ENCODE data around the gene NR2C2.

NR2C2 gene

DNA sequence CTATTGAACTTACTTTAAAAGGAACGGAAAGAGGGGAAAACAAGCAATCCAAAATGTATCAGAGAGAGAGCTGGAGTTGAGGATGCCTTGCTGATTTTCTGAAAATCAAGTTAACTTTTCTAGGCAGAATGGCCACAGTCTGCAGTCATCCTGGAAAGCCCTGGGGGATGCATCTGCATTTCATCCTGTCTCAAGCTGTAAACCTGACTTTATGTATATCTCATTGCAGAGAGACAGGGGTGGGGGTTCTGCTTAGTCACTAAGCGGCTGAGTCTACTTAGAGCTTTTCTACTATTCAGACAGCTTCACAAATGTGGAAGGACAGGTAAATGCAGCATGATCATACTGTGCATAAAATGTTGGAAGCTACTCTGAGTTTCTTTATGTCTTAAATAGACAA lies 76.3 kb downstream of the NR2C2 start:
- DNase-seq (ENCODE audit: low read depth): no peak

DNA sequence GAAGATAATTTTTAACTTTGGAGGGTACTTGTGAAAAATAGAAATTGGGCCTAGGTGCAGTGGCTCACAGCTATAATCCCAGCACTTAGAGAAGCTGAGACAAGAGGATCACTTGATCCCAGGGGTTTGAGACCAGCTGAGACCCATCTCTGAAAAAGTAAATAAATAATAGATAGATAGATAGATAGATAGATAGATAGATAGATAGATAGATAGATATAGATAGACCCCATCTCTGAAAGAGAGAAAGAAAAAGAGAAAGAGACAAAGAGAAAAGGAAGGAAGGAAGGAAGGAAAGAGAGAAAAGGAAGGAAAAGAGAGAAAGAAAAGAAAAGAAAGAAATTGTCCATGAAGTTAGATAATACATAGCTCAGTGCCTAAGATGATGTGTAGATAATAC lies 82.2 kb downstream of the NR2C2 start:
- no peak for DNase-seq (ENCODE audit: low read depth)

- no peak for DNase-seq (ENCODE audit: low read depth)
Measured at GRCh38 chr3:15032650-15033049, 85.3 kb downstream of the NR2C2 start.

DNA sequence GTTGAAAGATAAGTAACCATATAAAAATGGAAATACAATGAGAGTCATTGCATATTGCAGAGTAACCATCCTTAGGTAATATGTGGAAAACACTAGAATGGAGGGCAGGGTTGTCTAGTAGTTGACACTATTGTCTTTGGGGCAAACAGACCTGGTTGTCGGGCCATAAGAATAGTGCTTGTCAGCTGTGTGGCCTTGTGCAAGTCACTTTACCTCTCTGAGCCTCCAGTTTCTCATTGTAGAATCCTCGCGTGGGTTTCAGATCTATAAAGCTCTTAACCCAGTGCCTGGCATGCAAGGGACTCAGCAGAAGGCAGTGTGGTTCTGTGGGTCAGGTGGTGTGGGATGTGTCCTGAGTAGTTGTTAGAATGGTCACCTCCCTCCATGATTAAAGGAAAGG lies 85.7 kb downstream of the NR2C2 start:
- DNase-seq (ENCODE audit: low read depth): no peak

- DNase-seq (ENCODE audit: low read depth): no peak
Measured at GRCh38 chr3:15038306-15038705, 90.9 kb downstream of the NR2C2 start.

- DNase-seq (ENCODE audit: low read depth): no peak
Measured at GRCh38 chr3:15040844-15041243, 93.5 kb downstream of the NR2C2 start.

GRCh38 chr3:15041950-15042349 lies 94.6 kb downstream of the NR2C2 start:
- no peak for DNase-seq (ENCODE audit: low read depth)

DNA sequence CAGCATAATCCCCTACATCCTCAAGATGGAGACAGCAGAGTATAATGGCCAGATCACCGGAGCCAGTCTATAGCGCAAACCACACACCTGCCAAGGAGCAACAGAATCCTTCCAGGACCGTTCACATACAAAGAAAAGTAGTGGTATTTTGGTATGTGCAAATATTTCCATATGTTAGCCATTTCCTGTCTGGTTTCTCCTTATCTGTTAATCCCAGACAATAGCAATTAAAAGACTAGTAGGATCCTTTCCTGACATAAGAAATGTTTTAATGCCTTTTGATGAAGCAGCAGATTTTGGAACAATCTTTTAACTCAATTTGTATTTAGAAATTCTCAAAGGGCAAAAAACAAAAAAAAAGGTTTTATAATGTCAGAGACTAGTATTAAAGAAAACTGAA lies 95.6 kb downstream of the NR2C2 start:
- no peak for DNase-seq (ENCODE audit: low read depth)

- no peak for DNase-seq (ENCODE audit: low read depth)
Measured at GRCh38 chr3:15043408-15044171, 96.2 kb downstream of the NR2C2 start.

- DNase-seq (ENCODE audit: low read depth): no peak
Measured at GRCh38 chr3:15044326-15044725, 96.9 kb downstream of the NR2C2 start.

DNA sequence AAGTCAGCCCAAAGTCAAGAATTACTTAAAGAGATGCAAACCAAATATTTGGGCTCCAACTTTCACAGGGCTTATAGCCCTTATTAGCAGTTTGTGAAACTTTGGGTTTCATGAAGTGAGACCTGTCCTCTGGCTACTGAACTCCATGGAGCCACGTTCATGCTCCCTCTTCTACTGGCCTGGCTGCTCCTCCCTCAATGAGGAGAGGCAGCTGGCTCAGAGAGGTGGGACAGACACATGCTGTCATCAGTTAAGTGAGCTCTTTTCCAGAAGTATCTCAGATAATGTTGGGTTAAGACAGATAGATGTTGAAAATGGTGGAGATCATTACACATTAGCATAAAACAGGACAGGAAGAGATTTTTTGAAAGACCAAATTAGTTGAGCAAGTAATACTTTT lies 98.3 kb downstream of the NR2C2 start:
- no peak for DNase-seq (ENCODE audit: low read depth)

- no peak for DNase-seq (ENCODE audit: low read depth)
Measured at GRCh38 chr3:15049584-15049983, 102.2 kb downstream of the NR2C2 start.

- no peak for DNase-seq (ENCODE audit: low read depth)
Measured at GRCh38 chr3:15050405-15051092, 103.2 kb downstream of the NR2C2 start.

GRCh38 chr3:15051531-15051930 lies 104.1 kb downstream of the NR2C2 start:
- no peak for DNase-seq (ENCODE audit: low read depth)

DNA sequence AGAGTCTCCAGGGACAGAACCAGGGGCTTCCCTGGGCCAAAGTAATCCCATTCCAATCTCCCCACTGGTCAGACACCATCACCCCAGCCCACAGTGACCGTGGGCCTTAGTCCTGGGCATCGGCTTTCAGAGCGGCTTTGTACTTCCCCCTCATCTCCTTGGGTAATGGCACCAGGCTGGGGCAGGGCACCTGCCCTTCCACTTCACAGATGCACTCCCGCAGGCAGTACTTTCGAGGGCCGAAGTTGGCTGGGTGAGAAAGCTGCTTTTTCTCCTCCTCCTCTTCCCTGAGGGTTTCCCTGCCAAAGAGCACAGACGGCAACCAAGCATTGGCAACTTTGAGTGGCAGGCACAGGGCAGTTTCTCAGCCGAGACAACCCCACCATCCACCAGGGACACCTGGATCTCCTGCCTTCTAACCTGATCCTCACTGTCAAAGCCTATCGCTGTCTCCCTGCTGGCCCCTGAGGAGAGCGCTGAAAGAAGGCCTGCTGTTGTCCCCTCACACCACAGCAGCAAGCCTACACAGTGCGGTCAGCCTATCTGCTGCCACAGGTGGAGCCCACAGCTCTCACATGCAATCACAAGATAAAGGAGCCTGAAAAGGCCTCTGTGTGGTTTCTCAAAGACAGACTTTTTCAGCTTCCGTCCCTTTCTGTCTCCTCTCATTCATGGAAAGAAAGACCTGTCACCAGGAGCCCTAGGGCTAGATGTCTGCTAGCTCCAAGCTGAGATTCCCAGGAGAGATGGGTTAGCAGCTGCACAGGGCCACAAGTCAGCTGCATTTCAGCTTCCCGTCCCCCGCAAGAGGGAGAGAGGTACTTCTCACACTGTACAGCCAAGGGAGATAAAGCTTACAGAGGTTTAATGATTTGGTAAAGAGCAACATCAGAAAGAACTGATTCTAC lies 105.2 kb downstream of the NR2C2 start:
- DNase-seq (ENCODE audit: low read depth): no peak

GRCh38 chr3:15053541-15053940 lies 106.2 kb downstream of the NR2C2 start:
- no peak for DNase-seq (ENCODE audit: low read depth)

GRCh38 chr3:15055019-15055557 lies 107.7 kb downstream of the NR2C2 start:
- DNase-seq (ENCODE audit: low read depth): peak; percentile 27

DNA sequence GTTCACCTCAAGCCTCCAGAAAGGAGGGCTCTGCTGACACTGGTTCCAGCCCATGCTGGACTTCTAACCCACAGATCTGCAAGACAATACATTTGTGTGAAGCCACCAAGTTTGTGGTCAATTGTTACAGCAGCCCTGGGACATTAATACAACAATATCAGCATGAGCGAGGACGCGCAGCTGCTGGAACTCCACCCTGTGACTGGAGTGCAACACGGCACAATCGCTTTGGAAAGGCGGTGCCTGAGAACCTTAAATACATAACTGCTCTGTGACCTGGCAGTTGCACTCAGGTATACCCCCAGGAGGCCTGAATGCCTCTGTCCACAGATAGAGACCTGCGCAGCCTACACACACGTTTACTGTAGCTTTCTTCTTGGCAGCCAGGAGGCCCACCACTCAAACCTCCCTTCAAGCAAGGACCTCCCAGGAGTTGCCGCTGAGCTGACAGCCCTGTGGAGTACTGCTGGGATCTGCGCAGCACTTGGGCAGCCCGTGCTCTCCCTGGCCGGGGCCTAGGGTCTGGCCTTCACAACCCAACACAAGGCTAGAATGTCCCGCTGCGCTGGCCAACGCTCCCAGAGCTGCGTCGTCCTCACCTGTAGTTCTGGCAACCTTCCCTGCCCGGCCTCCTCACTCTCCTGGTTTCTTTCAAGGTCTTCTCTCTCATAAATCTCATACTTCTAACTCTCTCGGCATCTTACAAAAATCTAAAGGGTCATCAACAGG lies 109.5 kb downstream of the NR2C2 start:
- no peak for DNase-seq (ENCODE audit: low read depth)

- DNase-seq (ENCODE audit: low read depth): no peak
Measured at GRCh38 chr3:15060029-15060428, 112.6 kb downstream of the NR2C2 start.

DNA sequence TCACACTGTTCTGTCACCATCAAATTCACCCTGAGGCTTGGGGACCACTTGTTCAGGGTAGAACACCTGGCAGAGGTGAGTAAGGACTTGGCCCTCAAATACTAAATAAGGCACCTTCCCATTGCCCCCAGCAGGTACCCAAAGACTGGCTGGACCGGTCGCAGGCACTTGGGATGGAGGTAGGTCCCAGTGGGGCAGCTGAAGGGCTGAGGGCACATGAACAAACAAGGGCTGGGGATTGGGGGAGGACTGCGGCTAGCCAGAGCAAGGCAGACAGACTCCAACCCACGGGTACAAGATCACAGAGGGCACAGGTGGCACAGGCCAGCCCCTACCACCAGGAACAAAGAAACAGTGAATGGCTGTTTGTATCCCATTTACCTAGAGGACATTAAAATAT lies 115.9 kb downstream of the NR2C2 start:
- DNase-seq (ENCODE audit: low read depth): no peak

- DNase-seq (ENCODE audit: low read depth): no peak
Measured at GRCh38 chr3:15063656-15064286, 116.4 kb downstream of the NR2C2 start.

Measured in stimulated activated CD4-positive, alpha-beta T cell treated with anti-CD3 and anti-CD28 coated beads, Interleukin-2, amount 100 ng/mL, for 4 hours (primary cell).